LNCAP (cell line): ENCODE results near the gene B3GALNT2.

Experiments
- CTCF ChIP-seq: fragments of 450-650 bp; IDR thresholded peaks from 2 replicates; pipeline ENCODE4 v1.5.1; 2017; ENCODE audit warnings: mild to moderate bottlenecking

Gene B3GALNT2

GRCh38 chr1:235507623-235508022 lies 3.4 kb upstream of the B3GALNT2 start:
- TF ChIP-seq CTCF, result no peak

- peak; percentile 96 for TF ChIP-seq CTCF
Measured at GRCh38 chr1:235504494-235505222, 406 bp upstream of the B3GALNT2 start.

- TF ChIP-seq CTCF, result no peak
Measured at GRCh38 chr1:235503403-235504121, 690 bp downstream of the B3GALNT2 start.

GRCh38 chr1:235502601-235503402 lies 1.4 kb downstream of the B3GALNT2 start:
- TF ChIP-seq CTCF, result no peak

- no peak for TF ChIP-seq CTCF
Measured at GRCh38 chr1:235500971-235501540, 3.2 kb downstream of the B3GALNT2 start.

- no peak for TF ChIP-seq CTCF
Measured at GRCh38 chr1:235495551-235495950, 8.7 kb downstream of the B3GALNT2 start.

GRCh38 chr1:235495030-235495429 lies 9.2 kb downstream of the B3GALNT2 start:
- no peak for TF ChIP-seq CTCF
